KG1 (cell line): ENCODE measurements around the gene CGRRF1.
A peak's percentile ranks its signal among the peaks of the same experiment; 100 is the strongest.

ENCODE experiments used
- DNase-seq: peaks from one replicate; lab custom pipeline; 2025; lab: John Stamatoyannopoulos, UW

The CGRRF1 gene

DNA sequence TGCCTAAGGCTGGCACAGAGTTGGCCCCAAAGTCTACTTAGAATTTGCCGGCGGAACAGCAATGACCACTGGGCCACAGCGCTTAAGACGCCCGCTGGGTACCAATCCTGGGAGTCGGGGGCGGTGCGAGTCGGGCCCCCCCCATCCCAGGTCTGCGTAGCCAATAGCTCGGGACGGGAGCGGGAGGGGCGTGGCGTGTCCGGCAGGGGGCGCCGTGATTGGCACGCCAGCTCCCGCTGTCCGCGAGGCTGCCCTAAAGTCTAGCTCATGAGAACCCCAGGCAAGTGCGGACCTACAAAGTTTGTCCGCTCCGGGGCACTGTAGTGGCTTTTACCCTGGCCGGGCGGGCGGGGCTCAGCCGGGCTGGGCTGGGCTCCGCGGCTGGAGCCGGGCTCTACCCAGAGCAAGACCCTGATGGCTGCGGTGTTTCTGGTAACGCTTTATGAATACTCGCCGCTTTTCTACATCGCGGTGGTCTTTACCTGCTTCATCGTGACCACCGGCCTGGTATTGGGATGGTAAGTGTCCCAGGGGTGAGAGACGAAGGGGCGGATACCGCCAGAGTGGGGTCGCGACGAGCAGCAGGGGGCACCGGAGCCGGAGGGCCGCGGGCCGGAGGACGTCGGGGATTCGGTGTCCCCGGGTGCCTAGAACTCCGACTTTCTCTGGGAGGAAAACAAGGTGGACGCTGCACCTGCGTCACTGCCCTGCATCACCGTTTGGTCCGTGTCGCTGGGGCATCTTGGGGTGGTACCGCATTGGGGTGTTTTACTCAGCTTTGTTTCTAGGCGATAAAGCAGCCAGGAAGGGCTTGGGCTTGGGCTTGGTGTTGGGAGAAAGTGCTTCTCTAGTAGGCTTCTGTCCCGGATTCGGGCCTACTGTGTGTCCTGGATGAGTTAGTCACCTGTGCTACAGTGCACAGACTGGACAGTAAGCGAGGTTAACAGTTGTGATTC is at the start of gene CGRRF1:
Gene CGRRF1, plus strand, starts transcription at position 361 of the 956 bp plus-strand sequence. Its CDS starts 54 bp downstream, at position 415.
- peak; percentile 93 for DNase-seq

- no peak for DNase-seq
Measured at GRCh38 chr14:54462048-54462447, 47.7 kb upstream of the CGRRF1 start.

DNA sequence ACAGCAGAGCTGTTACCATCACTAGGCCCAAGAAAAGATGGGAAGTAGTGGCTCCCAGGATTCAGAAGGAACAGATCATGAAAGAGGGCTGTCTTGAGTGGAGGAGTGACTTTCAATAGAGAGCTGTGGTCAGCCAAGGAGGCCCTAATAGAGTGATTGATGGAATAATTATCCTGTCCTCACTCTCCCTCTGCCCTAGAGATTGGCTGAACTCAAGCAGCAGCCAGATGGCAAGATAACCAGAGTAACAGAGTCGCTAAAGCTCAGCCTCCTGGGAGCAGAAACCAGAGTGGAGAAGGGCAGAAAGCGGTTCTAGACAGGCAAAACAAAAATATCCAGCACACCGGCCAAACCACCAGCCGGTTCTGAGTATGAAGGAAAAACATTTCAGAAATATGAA is 44.1 kb upstream of the CGRRF1 start:
- DNase-seq = no peak

- no peak for DNase-seq
Measured at GRCh38 chr14:54467280-54467679, 42.4 kb upstream of the CGRRF1 start.

- DNase-seq = no peak
Measured at GRCh38 chr14:54470701-54471100, 39.0 kb upstream of the CGRRF1 start.

DNA sequence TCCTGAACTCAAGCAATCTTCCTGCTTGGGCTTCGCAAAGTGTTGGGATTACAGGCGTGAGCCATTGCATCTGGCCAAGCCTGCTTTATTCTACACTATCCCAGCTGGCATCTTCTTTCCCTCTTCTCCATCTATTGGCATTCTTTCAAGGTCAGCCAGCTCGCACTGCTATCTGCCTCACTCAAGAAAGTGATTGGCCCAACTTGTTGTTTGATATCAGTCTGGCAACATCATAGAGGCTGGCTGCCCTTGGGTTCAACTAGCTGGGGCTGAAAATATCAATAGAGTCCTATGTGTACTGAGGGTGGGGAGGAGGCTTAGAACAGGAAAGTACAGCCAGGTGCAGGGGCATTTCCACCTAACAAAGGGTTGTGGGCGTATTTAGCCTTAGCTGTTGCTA is 38.1 kb upstream of the CGRRF1 start:
- DNase-seq = no peak

- no peak for DNase-seq
Measured at GRCh38 chr14:54472315-54472714, 37.4 kb upstream of the CGRRF1 start.

DNA sequence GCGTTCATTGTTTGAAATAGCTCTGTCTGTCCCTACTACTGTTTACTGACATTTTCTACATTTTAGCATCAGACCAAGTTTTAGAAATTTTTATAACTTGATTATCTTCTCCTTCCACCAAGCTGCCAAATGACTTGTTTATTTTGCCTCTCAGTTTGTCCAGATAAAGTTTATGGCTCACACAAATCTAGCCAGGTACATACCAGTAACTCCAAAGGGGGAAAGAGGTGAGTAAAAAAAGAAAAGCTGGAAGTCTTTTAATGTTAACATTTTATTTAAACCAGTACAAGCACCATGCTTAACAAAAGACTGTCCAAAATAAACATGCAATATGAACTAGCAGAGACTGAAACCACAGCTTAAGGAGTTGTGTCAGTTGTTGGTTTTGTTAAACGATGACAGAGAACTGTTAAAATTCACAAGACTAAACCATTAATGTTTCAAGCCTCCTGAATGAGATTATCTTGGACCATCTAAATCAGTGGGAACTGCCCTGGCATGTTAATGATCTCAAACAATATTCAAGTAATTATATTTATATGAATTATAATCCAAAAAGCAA is 35.4 kb upstream of the CGRRF1 start:
- no peak for DNase-seq

DNA sequence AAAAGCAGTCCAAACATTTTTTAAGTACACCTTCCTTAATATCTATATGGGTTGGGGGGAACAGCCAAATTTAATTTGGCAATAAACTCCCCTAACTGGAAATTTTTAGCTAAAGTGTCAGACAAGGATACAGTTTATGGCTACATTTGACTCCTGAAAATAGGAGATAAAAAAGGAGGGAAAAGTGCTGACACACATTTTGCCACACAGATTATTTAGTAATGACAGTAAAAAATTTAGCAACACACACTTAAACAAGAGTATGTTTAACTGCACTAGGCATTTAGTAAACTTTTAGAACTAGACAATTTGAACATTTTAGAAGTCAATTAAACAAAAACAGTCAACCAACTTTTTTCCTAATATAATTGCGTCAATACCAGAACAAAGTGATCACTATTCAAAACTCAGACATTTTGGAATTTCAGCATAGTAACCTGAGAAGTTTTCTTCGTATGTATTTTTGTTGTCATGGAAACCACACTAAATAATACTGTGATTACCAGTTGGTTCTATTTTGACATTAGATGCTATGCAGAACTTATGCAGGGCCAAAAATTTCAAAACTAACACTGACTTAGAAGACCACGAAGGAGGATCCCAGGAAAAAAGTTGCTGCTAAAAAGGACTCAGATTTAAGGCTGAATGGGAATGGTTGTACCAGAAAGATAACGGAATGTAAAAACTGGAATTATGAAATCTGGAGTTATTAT is 34.4 kb upstream of the CGRRF1 start:
- DNase-seq = no peak

- no peak for DNase-seq
Measured at GRCh38 chr14:54475911-54476310, 33.8 kb upstream of the CGRRF1 start.

DNA sequence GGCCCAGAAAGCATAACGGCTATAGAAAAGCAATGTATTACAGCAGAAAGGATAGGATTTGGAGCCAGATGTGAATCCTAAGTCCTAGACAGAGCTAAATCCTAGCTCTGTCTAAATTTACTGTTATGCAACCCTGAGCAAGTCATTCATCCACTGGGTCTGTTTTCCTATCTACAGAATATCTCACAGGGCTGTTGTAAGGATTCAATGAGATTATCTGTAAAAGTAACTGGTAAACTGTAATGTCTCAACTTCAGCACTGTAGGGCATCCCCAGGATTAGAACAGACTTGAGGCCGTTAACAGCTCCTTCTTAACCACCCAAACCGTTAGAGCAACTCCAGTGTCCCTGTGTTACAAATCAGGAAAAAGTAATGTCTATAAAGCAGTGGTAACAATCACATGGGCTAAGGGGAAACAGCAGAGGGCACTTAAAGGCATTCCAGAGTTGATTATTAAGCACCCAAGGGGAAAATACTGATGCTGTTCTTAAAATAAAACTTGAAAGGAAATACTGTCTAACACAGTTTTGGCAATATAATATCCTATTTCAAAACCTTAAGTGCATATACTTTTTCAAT is 31.0 kb upstream of the CGRRF1 start:
- no peak for DNase-seq

GRCh38 chr14:54480830-54481562 is 28.7 kb upstream of the CGRRF1 start:
- DNase-seq = no peak

- DNase-seq = no peak
Measured at GRCh38 chr14:54481695-54482094, 28.0 kb upstream of the CGRRF1 start.

DNA sequence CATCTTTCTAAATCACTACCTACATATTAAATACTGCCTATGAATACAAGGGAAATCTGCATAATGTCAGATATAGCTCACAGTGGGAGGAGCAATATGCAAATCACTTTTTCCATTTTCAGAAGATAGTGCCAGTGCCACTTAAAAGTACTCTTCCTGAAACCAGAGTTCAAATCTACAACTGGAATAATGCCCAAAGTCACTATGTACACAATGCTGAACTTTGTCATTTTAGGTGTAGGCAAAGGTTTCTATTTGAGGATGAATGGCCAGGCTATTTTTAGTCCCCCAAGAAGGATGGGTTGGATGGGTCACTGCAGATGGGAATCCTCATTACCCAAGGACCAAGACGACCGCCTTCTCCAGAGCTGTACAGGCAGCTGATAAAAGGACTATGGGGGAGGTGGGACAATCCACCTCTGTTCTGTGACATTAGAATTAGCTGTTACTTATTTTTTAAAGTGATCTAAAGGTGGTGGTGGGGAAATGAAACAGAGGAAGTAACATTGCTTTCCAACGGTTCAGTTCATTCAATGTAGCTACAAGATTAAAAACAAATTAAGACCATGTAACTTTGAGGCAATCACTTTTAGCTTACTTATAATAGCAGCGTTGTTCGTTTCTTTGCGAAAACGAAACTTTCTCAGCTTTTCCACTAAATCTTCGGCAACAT is 26.5 kb upstream of the CGRRF1 start:
- DNase-seq = no peak

DNA sequence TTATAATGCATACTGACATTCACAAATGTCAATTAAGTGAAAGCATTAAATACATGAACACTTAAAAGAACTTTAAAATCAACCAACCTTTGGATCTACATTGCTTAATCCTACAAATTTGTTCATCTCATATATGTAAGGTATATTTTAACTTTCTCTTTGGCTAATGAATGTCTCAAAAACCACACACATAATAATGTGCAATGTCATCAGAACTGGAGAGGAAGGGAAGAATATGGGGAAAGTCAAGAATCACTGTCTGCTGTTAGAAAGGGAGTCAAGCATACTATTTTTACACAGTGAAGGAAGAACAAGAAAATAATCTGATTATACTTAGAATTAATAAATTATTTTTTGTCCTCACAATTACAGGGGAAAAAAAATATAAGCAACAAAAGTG is 25.9 kb upstream of the CGRRF1 start:
- no peak for DNase-seq

DNA sequence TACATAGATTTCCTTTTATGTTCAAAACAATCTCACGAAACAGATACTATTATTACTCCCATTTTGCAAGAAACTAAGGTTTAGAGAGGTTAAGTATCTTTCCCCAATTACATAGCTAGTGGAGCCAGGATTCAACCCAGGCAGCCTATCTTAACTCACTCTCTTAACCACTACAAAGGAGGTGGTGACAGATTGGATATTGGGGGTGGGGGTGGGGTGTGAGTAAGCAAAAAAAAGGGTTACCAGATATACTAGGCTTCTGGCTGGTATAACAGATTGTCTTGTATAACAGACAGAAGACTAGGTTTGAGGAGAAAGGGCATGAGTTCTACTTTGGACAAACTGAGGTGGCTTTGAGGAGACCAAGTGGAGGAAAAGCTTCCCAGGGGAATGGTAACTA is 23.0 kb upstream of the CGRRF1 start:
- no peak for DNase-seq

DNA sequence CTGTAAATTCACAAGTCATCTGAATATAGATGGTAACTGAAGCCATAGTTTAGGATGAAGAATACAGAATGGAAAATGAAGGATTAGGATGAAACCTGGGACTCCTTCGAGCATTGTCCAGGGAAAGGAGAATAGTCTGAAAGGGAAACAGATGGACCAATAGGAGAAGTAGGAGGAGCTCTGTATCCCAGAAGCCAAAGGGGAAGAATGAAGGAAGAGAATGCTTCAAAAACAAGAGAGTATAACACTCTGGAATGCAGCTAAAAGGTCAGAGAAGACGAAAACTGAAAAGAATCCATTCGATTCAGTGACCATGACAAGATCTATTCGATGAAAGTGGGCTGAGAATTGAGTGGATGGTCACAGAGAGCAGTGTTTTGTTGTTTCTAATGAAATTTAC is 21.9 kb upstream of the CGRRF1 start:
- no peak for DNase-seq

DNA sequence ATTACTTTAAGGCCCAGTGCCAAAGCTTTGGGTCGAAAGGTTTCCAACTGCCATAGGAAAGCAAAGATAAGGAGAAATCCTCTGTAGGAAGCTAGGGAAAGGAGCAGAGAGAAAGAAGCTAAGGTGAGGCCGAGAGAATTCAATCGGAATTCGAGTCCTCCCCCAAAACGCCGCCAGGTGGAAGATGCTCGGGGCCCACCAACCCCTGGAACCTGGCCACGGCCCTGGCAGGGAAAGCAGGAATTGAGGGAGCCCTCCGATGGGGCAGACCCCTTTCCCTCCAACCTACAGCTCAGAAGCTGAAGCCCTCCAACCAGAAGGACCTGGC is 21.4 kb upstream of the CGRRF1 start:
- no peak for DNase-seq

DNA sequence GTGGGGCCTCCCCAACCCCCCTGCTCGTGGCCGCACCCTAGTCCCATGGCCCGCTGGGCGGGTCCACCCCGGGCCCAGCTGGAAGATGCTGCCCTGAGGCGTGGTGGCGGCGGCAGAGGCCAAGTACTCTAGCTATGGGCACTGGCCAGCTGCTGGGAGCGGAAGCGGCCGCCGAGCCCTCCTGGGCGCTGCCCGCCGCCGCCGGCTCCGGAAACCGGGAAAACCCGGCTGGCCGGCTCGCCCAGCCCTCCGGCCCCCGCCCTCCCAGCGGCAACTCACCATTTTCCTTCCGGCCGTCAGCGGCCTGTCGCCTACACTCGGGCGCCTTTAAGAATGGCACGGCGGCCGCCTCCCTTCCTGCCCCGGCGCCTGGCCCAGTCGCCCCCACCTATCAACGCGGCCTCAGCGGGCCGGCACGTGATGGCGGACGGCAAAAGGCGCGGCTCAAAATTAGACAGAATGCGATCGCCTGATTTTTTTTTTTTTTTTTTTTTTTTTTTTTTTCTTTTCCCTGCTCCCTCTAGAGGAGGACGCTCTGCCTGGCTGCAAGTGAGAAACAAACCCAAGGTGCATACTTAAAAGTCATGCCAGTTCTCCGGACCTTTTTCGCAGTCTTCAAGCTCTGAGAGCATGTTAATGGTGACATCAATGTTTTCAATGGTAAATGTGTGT is 20.9 kb upstream of the CGRRF1 start, which contains the start of gene GMFB:
Gene GMFB, minus strand, starts transcription at position 335 of the 672 bp plus-strand sequence. Its CDS starts 53 bp downstream, at position 282.
- DNase-seq = peak; percentile 56

- DNase-seq = no peak
Measured at GRCh38 chr14:54489318-54489683, 20.4 kb upstream of the CGRRF1 start.
